Lower leg skin (tissue), 4 donors: ENCODE results near the gene ADGRG3. TPM values are rescaled to one million over a fixed set of nuclear protein-coding genes. Genes with fewer than 3 reads are reported as not detected.

ENCODE experiments used
- DNase-seq, 2 donors: peaks; one replicate each; pipeline ENCODE4 v3.0.0-alpha.2; 2019; ENCODE audit warnings: low spot score in 2 of 2
- H3K4me3 ChIP-seq: fragments of 200-600 bp; sonication (generic); 2 replicates; pipeline ENCODE4 v1.5.1; 2017; ENCODE audit warnings: mild to moderate bottlenecking, low read depth; ENCODE audit not compliant: poor library complexity, severe bottlenecking
- CTCF ChIP-seq, 3 donors: fragments of 450-650 bp; IDR thresholded peaks; one replicate each; pipeline ENCODE4 v1.5.1; 2016; ENCODE audit warnings: antibody characterized with exemption in 3 of 3, mild to moderate bottlenecking in 3 of 3, moderate library complexity in 2 of 3
- POLR2A ChIP-seq, 2 donors: fragments of 450-650 bp; IDR thresholded peaks; one replicate each; pipeline ENCODE4 v1.6.1; 2016 to 2017; ENCODE audit warnings: antibody characterized with exemption in 2 of 2, mild to moderate bottlenecking in 1 of 2, moderate library complexity in 1 of 2
- WGBS, 2 donors: methylation state at CpG; one replicate each; pipeline ENCODE4 v1.1.5; 2018; 5-methylcytosine and 5-hydroxymethylcytosine counted together
- intact Hi-C: fragments of 100-400 bp; cut with DNase I; formaldehyde crosslinking; loops from one replicate; pipeline ENCODE4 v1.15.0; 2023; ENCODE audit warnings: low total_unique reads
- total RNA-seq, 4 donors: library from RNA; depleted of rRNA; stranded (reverse); fragments of >200 nt; gene quantifications; one replicate each; pipeline ENCODE4 v1.1.0, GENCODE V29; 2016

ADGRG3 gene
- total RNA-seq, 4 donors from 2014 or later, result 0.25 to 7.3 (median 1.1) TPM

DNA sequence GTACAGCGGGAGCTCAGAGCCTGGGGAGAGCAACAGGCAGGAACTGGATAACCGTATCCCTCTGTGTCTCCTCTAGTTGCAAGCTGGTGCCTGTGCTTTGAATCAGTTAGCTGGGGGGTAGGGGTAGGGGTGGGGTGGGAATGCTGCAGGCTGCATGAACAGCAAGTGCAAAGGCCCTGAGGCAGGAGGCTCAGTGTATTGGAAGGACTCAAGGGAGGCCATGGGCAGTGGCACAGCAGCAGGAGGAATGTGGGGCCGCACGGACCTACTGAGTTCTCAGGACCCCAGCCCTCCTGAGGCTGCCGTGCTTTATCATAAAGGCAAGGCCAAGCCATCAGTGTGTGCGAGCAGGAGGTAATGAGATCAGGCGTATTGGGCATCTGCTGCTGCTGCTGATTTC lies 70.7 kb downstream of the ADGRG3 start:
- no peak overlapping the region for H3K4me3 ChIP-seq
- WGBS, 2 donors, result 94 to 99% methylated on average over 7 of the region's 7 CpGs
- no peak for DNase-seq
- intact Hi-C loops, result no loop called here
- no peak for TF ChIP-seq CTCF (IDR thresholded peaks at IDR 0.05)
- no peak for TF ChIP-seq POLR2A (IDR thresholded peaks at IDR 0.05)

Other genes with a start within 250 kb of the ADGRG3 start
- gene CIAPIN1, start 220.9 kb upstream of the ADGRG3 start, total RNA-seq, result 10 to 100 TPM; 20.9 to 40.8 (median 30.7) TPM
- 10 to 100 TPM; 38.7 to 55.3 (median 52.2) TPM for gene COQ9, start 220.8 kb upstream of the ADGRG3 start, total RNA-seq
- gene POLR2C, start 205.6 kb upstream of the ADGRG3 start, total RNA-seq, result 100 to 1,000 TPM in 2 of 4 donors, 10 to 100 TPM in 2; 87.9 to 128 (median 98.1) TPM
- 10 to 100 TPM; 38.9 to 60.5 (median 44.6) TPM for gene DOK4, start 181.8 kb upstream of the ADGRG3 start, total RNA-seq
- gene CCDC102A, start 131.7 kb upstream of the ADGRG3 start, total RNA-seq, result 10 to 100 TPM; 13.7 to 18.9 (median 16.4) TPM
- 1 to 10 TPM in 1 of 4 donors, under 1 TPM in 3; 0.23 to 1.5 (median 0.47) TPM for gene ADGRG5, start 125.7 kb upstream of the ADGRG3 start, total RNA-seq
- gene ADGRG1, start 39.7 kb upstream of the ADGRG3 start, total RNA-seq, result 100 to 1,000 TPM; 129 to 159 (median 136) TPM
- gene DRC7, start 26.5 kb downstream of the ADGRG3 start, total RNA-seq, result not detected
- gene KATNB1, start 67.5 kb downstream of the ADGRG3 start, total RNA-seq, result 10 to 100 TPM; 30.6 to 54.9 (median 41.1) TPM
- gene KIFC3, start 134.2 kb downstream of the ADGRG3 start, total RNA-seq, result 100 to 1,000 TPM; 116 to 206 (median 164) TPM